RWPE1 (cell line): ENCODE data around the gene TCEA2.

Experiments used
- CTCF ChIA-PET: fragments of 350-600 bp; sonication (Branson Sonifier 250); formaldehyde crosslinking; extraction: SDS; loops from one replicate; lab custom pipeline; 2021; lab: Yijun Ruan, JAX
- POLR2A ChIA-PET: fragments of 400-600 bp; formaldehyde crosslinking; extraction: SDS; loops from one replicate; lab custom pipeline; 2020; ENCODE audit warnings: antibody characterized with exemption; ENCODE audit not compliant: low non-redundant PET; lab: Yijun Ruan, JAX
- DNase-seq: peaks from one replicate; pipeline ENCODE4 v3.0.0; 2012; ENCODE audit warnings: low spot score
- H3K27ac ChIP-seq: fragments of 450-650 bp; 2 replicates; pipeline ENCODE4 v1.5.1; 2017
- TF ChIP-seq, protein P1 (sequence below): fragments of 450-650 bp; conservative IDR thresholded peaks from 2 replicates; pipeline ENCODE4 v1.5.1; 2017; ENCODE audit warnings: low read depth, mild to moderate bottlenecking

The TCEA2 gene

DNA sequence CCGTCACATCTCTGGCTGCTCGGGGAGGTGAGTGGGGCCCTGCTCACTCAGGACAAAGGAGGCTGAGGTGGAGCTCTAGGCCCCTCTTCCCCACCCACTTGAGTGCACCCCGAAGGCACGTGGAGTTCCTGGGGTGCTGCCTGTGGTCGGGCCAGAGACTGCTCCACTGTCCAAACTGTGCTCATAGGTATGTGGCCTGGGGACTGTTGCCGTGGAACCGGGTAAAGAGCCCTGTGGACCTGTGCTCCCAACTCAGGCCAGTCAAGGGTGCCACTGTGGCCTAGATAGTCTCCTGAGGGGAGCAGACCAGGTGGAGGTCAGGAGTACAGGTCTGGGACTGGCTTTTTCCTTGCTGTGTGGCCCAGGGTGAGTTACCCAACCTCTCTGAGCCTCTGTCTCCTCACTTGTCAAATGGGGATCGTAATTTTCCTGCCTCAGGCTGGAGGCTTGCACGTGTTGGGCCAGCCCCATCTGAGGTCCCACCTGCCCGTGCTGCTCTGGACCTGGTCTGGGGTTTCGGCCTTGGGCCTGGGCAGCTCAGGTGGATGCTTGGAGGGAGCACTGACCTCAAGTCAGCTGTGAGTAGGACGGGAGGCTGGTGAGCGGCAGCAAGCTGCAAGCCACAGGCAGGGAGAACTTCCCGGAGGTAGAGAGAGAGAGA lies 56.8 kb downstream of the TCEA2 start:
- TF ChIP-seq, protein P1, sequence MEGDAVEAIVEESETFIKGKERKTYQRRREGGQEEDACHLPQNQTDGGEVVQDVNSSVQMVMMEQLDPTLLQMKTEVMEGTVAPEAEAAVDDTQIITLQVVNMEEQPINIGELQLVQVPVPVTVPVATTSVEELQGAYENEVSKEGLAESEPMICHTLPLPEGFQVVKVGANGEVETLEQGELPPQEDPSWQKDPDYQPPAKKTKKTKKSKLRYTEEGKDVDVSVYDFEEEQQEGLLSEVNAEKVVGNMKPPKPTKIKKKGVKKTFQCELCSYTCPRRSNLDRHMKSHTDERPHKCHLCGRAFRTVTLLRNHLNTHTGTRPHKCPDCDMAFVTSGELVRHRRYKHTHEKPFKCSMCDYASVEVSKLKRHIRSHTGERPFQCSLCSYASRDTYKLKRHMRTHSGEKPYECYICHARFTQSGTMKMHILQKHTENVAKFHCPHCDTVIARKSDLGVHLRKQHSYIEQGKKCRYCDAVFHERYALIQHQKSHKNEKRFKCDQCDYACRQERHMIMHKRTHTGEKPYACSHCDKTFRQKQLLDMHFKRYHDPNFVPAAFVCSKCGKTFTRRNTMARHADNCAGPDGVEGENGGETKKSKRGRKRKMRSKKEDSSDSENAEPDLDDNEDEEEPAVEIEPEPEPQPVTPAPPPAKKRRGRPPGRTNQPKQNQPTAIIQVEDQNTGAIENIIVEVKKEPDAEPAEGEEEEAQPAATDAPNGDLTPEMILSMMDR = no peak
- POLR2A ChIA-PET = no interaction called here
- CTCF ChIA-PET = interaction anchor here (0.6 to 4.5 kb wide), 21 partner anchors 18 to 1468 kb away, joined by 3 to 59 read pairs (median 5); partner anchors contain the start of genes C20orf204, LKAAEAR1, OPRL1 and PRPF6
- H3K27ac ChIP-seq = no peak overlapping the region; the same call in 1 of the 2 replicates
- no peak for DNase-seq

GRCh38 chr20:64121586-64121985 lies 58.6 kb downstream of the TCEA2 start:
- POLR2A ChIA-PET = interaction anchor here (0.7 kb wide), 1 partner anchor 35 kb away, joined by 4 read pairs; no protein-coding TSS in a partner anchor
- CTCF ChIA-PET = interaction anchor here (0.6 to 4.5 kb wide), 11 partner anchors 12 to 148 kb away, joined by 3 to 59 read pairs (median 4); partner anchors contain the start of genes LKAAEAR1, OPRL1 and RGS19
- no peak for DNase-seq
- H3K27ac ChIP-seq = no peak overlapping the region
- TF ChIP-seq, protein P1 = no peak
